ENCODE results near the gene PNMA6F.

The PNMA6F gene

DNA sequence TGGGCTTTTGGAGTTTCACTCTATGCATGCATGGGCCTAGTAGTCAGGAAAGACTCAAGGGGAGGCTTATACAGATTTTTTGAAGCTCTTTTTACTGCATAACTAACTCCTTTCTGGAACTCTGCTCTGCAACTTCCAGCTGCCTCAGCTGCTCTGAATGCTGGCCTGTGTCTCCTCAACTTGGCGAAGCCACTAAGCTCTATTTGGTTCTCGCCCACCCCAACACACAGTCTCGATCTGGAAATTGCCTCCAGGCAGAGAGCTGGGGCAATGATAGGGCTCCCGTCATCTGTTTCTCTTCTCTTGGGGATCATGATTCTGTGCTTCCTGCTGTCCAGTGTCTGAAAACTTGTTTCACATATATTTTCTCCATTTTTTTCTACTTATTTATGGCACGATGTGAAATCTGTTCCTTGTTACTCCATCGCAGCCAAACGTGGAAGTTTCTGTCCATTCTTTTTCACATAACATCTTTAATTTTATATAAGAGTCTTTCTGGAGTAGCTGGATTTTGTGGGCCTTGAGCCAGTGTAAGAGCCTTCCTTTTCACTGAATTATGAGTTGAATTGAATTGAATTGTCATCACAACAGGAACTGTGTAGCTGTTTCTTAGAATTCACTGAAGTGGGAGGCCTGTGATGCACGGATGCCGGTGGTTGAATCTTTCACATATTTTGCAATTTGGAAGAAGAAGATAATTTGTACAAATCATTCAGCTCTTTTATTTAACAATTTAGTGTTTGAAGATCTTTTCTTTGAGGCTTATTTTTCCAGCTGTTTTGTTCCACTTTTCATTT is 21.4 kb upstream of the PNMA6F start:
- H3K36me3 ChIP-seq, result peaks cover 8 to 51% (median 32%) of the 10 kb centered on the region in 3 donors
- no peak overlapping the region for H3K27ac ChIP-seq
- TF ChIP-seq, protein P1, sequence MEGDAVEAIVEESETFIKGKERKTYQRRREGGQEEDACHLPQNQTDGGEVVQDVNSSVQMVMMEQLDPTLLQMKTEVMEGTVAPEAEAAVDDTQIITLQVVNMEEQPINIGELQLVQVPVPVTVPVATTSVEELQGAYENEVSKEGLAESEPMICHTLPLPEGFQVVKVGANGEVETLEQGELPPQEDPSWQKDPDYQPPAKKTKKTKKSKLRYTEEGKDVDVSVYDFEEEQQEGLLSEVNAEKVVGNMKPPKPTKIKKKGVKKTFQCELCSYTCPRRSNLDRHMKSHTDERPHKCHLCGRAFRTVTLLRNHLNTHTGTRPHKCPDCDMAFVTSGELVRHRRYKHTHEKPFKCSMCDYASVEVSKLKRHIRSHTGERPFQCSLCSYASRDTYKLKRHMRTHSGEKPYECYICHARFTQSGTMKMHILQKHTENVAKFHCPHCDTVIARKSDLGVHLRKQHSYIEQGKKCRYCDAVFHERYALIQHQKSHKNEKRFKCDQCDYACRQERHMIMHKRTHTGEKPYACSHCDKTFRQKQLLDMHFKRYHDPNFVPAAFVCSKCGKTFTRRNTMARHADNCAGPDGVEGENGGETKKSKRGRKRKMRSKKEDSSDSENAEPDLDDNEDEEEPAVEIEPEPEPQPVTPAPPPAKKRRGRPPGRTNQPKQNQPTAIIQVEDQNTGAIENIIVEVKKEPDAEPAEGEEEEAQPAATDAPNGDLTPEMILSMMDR (IDR thresholded peaks at IDR 0.05), result no peak
- no peaks in the 10 kb centered on the region for H3K27me3 ChIP-seq
- no peak overlapping the region for H3K4me3 ChIP-seq
- intact Hi-C loops (cut with DNase I; ENCODE audit: low total_unique reads), result no loop called here
- no peak for DNase-seq
- no peaks in the 10 kb centered on the region for H3K4me1 ChIP-seq
- H3K9me3 ChIP-seq, result peaks cover 0 to 10% (median 0%) of the 10 kb centered on the region in 3 donors

DNA sequence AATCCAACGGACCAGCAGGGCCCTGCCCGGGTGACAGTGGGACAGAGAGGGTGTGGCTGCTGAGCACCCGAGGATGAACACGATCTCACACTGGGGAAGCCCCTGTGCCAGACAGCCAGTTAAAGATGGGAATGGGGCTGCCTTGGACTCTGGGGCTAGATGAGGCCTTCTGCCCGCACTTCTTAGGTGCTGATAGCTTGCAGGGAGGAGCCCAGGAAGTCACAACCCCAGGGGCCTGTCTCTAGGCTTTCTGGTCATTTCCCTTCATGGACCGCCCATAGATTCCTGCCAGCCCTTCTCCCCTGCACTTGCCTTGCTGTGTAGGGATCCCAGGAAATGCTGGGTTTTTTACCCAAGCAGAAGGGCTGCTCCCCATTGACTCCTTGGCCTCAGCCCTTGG is 18.5 kb upstream of the PNMA6F start:
- no peak overlapping the region for H3K4me3 ChIP-seq
- no peak overlapping the region for H3K27ac ChIP-seq
- peaks cover 0 to 27% (median 9%) of the 10 kb centered on the region in 3 donors for H3K36me3 ChIP-seq
- TF ChIP-seq, protein P1 (IDR thresholded peaks at IDR 0.05), result no peak
- intact Hi-C loops (cut with DNase I; ENCODE audit: low total_unique reads), result no loop called here
- no peaks in the 10 kb centered on the region for H3K27me3 ChIP-seq
- no peaks in the 10 kb centered on the region for H3K9me3 ChIP-seq
- H3K4me1 ChIP-seq, result peaks cover 0 to 9% (median 3%) of the 10 kb centered on the region in 4 donors
- no peak for DNase-seq

DNA sequence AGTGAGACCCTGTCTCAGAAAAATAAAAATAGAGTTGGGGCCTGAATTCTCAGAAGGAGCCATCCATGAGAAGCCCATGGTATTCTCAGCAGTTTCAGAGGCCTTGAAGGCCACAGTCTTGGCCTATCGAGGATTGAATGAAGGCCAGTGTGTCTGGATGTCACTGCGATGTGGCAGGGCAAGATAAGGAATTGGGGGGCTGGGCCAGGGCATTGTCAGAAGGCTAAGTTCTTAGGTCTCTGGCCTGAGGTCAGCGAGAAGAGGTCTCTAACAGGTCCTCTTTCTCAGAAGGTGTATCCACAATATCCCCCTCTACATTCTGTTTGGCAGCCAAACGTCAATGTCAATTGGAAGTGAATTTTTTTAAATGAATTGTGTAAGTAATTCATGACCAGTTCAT is 18.1 kb upstream of the PNMA6F start:
- Histone ChIP-seq H3K4me3 (no peak overlapping the region), H3K4me1 (peaks cover 0 to 14% (median 5%) of the 10 kb centered on the region in 4 donors), H3K27me3 (no peaks in the 10 kb centered on the region), H3K36me3 (peaks cover 0 to 24% (median 5%) of the 10 kb centered on the region in 3 donors), H3K27ac (no peak overlapping the region), H3K9me3 (no peaks in the 10 kb centered on the region)
- TF ChIP-seq, protein P1 (IDR thresholded peaks at IDR 0.05), result no peak
- intact Hi-C loops (cut with DNase I; ENCODE audit: low total_unique reads), result no loop called here
- DNase-seq, result no peak

DNA sequence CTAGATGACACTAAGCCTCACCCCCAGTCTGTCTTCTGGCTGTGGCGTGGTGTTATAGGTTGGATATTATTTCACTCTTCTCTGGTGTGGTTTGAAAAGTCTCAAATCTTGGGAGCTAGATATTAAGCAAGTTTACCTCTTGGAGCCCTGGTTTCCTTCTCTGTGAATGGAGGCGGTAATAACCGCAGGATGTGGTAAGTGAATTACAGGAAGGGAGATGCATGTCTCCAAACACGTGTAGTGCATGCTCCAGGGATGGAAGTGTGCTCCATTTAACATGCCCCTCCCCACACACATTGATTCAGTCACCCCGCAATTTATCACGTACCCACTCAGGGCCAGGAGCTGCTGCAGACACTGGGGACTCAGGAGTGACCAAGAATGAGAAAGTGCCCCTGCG is 17.3 kb upstream of the PNMA6F start:
- no peak for DNase-seq
- Histone ChIP-seq H3K9me3 (no peaks in the 10 kb centered on the region), H3K27me3 (no peaks in the 10 kb centered on the region), H3K4me1 (peaks cover 0 to 14% (median 5%) of the 10 kb centered on the region in 4 donors), H3K27ac (no peak overlapping the region), H3K4me3 (no peak overlapping the region), H3K36me3 (peaks cover 0 to 16% (median 4%) of the 10 kb centered on the region in 3 donors)
- intact Hi-C loops (cut with DNase I; ENCODE audit: low total_unique reads), result no loop called here
- TF ChIP-seq, protein P1 (IDR thresholded peaks at IDR 0.05), result no peak

DNA sequence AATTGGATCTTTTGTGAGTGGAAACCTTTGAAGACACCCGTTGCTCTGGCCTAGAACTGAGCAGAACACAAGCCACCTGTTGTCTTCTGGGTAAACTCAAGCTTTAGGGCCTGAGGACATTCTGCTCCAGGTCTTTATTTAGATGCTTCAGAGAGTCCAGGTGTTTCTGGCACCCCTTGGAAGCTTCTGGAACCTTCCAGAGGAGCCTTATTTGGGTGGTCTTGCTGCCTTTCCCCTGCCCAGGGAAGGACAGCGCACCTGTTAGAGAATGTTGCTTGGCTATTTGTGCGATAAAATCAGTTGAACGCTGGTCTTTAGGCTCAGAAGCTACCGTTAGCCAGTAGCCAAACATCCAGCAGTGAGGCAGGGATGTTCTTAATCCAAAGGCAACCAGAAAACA is 15.4 kb upstream of the PNMA6F start:
- no peak for DNase-seq

More for the DNA sequence above, 15.4 kb upstream of the PNMA6F start:
- intact Hi-C loops (cut with DNase I; ENCODE audit: low total_unique reads), result no loop called here
- Histone ChIP-seq H3K36me3 (peaks cover 0 to 14% (median 4%) of the 10 kb centered on the region in 3 donors), H3K4me3 (no peak overlapping the region), H3K4me1 (peaks cover 0 to 14% (median 5%) of the 10 kb centered on the region in 4 donors), H3K27ac (no peak overlapping the region), H3K9me3 (no peaks in the 10 kb centered on the region), H3K27me3 (no peaks in the 10 kb centered on the region)
- TF ChIP-seq, protein P1 (IDR thresholded peaks at IDR 0.05), result no peak
